OCI-M1 (cell line): ENCODE data around the gene TMEM185A.
"Not testable (repeated sequence)": the region's sequence is repeated elsewhere in the genome, so short reads cannot be mapped to it uniquely, and the experiment has no call there.

Experiments used
- DNase-seq: peaks from one replicate; lab custom pipeline; 2025; lab: John Stamatoyannopoulos, UW

TMEM185A gene

DNA sequence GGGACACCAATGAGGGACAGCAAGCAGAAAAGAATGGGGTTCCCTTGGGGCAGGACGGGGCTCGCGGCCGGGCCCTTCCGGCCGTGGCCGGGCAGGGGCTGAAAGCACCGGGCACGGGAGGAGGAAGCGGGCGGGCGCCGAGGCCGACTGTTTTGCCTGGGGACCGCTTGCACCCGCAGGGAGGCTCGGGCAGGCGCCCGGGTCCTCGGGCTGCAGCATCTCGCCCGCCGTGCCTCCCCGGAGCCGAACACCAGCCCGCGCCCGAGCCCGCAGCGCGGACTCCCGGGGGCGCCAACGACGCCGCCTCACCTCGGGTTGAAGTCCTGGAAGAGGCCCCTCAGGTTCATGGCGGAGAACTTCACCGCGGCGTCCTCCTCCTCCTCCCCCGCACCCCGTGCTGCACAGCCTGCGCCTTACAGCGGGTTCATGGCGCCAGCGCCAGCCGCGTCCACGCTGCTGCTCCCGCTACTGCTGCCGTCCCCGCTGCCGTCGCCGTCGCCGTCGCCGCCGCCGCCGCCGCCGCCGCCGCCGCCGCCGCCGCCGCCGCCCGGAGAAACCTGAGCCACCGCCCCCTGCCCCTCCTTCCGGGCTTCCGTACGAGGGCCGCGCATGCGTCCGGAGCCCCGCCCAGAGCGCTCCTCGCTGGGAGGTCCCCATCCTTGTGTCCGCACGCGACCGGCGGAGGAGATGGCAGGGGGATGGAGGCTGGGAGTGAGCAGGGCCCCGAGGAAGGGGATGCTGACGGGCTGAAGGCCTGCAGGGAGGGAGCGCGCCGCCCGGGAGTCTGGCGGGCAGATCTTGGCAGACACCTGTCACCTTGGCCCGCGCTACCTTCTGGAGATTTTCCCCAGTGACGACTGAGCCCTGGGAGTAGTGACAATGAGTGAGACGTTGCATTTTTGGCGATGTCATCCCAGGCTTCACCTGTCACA, at the start of gene TMEM185A:
Gene TMEM185A (minus strand): TSS at position 559 of the 932 bp plus-strand sequence. CDS start 212 bp downstream, at position 347.
- peak; percentile 36 for DNase-seq

DNA sequence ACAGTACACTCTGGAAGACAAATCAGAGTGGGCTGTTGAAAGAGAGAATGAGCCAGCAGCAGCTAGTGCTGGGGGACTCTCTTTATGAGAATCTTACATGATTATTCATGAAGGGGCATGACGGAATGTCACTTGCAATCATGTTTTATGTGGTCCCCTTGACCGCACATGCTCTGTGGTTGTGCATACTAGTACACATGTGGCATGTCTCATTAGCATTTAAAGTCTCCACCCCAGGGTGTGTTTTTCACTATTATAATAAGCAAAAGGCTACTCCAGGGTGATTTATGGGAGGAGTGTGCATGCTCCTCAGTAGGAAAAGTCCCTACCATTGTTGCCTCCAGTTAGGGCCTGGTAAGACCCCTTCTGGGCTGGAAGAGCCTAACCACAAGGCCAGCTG, 49.6 kb upstream of the TMEM185A start:
- DNase-seq, result no peak

DNA sequence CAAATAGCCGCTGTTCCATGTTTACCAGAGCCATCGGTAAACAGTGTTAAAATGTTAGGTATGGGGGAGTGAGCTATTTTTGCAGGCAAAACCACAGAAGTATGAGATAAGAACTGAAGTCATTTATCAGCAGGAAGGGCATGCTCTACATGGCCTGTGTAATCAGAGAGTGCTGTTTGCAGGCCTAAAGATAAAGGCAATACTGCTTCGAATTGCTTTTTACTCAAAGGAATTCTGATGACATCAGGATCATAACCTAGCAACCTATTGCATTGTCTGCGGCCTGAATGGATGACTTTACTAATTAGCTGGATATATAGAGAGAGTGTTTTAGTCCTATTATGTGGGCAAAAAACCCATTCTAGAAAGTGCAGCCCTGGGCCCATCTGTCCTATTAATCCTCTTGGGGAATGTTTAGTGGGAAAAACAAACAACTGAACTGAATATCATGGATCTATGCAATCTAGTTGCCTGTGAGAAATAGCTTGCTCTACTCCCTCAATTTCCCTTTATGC, 47.6 kb upstream of the TMEM185A start:
- not testable (repeated sequence) for DNase-seq

DNA sequence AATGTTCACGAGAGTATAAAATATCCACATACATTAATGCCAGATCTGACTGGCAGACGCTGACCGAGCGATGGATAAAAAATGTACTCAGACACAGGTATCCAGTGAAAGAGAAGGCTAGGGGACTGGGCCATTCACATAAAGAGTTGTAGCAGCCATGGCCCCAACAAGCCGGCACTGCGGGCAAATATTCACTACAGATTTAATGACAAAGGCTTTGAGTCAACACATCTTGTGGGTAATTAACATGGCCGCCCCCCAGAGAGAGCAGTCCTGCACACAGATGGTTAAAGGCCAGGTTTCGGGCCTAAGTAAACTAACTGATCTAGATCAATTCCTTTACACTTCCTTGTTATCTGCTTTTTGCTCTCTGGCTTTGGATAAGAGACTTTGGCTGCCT, 44.0 kb upstream of the TMEM185A start:
- not testable (repeated sequence) for DNase-seq

DNA sequence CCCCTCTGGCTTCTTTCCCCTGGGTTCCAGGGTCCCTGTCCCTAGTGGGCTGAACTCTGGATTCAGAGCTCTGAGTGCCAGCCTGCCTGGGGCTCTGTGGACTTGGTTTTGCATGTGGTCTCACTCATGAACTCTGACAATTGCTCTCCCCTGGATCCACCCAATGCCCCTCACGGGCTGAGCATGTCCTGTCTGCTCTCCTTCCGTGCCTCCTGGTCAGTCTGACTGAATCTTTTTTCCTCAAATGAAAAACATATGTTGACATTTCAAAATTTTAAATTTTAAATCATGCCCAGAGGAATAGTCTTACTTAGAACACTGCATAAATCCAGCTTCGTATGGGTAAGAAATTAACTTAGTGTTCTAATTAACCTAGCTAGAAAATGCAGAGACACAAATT, 43.5 kb upstream of the TMEM185A start:
- not testable (repeated sequence) for DNase-seq

- DNase-seq, result not testable (repeated sequence)
Observed at GRCh38 chrX:149660613-149661012, 29.0 kb upstream of the TMEM185A start.

- not testable (repeated sequence) for DNase-seq
Observed at GRCh38 chrX:149656260-149656884, 24.8 kb upstream of the TMEM185A start.

- no peak for DNase-seq
Observed at GRCh38 chrX:149652232-149652981, 20.8 kb upstream of the TMEM185A start.

- no peak for DNase-seq
Observed at GRCh38 chrX:149650162-149650561, 18.6 kb upstream of the TMEM185A start.

- no peak for DNase-seq
Observed at GRCh38 chrX:149648932-149649331, 17.3 kb upstream of the TMEM185A start.

DNA sequence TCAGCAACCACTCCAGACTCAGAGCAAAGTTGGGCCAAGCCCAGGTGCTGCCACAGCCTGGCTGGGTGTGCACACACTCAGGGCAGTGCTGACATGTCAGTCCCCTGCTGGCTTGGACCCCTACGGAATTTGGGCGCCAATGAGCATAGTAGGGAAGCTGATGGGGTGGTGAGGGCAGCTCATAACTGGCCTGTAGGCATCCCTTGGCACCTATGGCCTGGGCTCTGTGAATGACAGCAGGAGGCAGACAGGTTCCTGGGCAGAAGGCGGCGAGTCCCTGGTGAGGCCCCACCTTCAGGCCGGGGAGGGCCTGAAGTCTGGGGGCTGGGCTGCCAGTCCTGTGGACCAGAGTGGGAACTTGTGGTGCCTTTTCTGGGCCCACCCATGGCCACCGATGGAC, 15.9 kb upstream of the TMEM185A start:
- no peak for DNase-seq

GRCh38 chrX:149643496-149643895, 11.9 kb upstream of the TMEM185A start:
- no peak for DNase-seq

DNA sequence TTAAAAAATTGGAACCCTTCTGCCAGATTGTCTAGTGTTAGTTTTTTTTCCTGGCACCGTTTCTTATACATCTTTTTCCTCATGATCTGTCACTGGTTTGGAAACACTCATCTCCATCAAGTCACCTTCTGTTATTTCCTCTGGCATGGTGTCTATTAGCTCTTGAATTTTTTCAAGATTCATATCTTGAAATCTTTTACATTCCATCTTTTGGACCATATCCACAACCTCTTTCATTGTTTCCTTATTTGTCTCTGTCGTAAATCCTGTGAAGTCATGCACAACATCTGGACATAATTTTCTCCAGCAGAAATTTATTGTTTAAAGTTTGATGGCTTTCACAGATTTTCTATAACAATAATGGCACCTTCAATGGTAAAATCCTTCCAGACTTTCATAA, 10.2 kb upstream of the TMEM185A start:
- DNase-seq, result no peak

DNA sequence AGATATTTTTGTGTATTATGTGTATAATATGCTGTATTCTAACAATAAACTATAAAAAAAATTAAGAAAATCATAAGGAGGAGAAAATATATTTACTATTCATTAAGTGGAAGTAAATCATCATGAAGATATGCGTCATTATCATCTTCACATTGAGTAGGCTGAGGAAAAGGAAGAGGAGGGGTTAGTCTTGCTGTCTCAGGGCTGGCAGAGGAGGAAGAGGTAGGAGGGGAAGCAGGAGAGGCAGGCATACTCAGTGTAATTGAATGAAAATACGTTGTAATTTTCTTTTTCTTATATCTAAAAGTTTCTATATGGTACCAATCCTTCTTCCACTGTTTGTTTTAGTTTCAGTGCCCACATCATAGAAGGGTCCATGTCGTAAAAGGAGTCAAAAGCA, 9.8 kb upstream of the TMEM185A start:
- DNase-seq, result no peak

DNA sequence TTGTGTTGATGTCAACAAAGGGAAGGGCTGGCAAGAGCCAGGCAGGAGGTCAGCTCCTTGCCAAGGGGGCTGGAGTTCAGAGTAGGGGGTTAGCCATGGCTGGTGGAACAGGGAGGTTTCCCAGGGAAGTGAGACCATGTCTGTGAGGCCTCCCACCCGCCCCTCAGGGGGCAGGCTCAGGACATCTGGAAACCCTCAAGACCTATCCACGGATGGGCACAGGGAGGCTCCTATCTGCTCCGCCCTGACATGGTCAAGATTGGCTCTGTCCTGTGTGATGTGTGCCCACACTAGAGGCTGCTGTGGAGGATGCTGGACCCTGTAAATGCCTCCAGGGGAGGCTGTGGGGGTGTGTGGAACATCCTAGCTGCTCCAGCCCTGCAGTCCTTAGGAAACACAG, 8.0 kb upstream of the TMEM185A start:
- DNase-seq, result no peak

DNA sequence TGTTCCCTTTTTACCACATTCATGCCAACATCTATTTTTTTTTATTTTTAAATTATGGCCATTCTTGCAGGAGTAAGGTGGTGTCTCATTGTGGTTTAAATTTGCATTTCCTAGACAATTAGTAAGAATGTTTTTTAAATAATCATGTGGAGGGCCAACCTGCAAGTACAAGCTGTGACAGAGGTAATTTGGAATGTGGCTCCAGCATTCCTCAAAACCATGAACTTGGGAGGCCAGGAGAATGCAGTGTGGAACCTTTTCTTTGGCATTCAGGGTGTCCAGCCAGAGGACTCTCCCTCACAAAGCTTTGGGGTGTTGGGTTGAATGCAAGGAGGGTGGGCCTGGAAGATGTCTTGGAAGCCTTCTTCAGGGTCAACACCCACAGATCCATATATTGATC, 7.3 kb upstream of the TMEM185A start:
- no peak for DNase-seq

GRCh38 chrX:149633511-149633910, 1.9 kb upstream of the TMEM185A start:
- DNase-seq, result no peak

- no peak for DNase-seq
Observed at GRCh38 chrX:149630681-149631233, 835 bp downstream of the TMEM185A start.

- DNase-seq, result no peak
Observed at GRCh38 chrX:149629730-149630387, 1.7 kb downstream of the TMEM185A start.

DNA sequence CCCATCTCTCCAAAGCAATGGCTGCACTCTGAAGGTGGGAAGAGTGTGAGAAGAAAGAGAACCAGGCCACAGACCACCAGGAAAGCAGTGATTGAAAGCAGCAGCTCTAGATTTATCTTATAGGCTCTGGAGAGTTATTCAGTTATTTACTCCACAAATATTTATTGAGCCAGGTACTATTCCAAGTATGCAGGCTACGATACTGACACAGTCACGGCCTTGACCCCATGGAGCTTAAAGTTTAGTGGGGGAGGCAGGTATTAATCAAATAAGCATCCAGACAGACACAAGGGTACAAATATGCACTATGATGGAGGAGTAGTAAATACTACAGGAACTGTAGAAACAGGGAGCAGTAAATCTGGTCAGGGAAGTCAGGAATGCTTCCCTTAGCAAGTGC, 2.8 kb downstream of the TMEM185A start:
- DNase-seq, result no peak

- no peak for DNase-seq
Observed at GRCh38 chrX:149628280-149628679, 3.3 kb downstream of the TMEM185A start.
